ENCODE measurements around the gene TMEM14A.
"Not testable (repeated sequence)": the region's sequence is repeated elsewhere in the genome, so short reads cannot be mapped to it uniquely, and the experiment has no call there.

The TMEM14A gene, protein sequence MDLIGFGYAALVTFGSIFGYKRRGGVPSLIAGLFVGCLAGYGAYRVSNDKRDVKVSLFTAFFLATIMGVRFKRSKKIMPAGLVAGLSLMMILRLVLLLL

DNA sequence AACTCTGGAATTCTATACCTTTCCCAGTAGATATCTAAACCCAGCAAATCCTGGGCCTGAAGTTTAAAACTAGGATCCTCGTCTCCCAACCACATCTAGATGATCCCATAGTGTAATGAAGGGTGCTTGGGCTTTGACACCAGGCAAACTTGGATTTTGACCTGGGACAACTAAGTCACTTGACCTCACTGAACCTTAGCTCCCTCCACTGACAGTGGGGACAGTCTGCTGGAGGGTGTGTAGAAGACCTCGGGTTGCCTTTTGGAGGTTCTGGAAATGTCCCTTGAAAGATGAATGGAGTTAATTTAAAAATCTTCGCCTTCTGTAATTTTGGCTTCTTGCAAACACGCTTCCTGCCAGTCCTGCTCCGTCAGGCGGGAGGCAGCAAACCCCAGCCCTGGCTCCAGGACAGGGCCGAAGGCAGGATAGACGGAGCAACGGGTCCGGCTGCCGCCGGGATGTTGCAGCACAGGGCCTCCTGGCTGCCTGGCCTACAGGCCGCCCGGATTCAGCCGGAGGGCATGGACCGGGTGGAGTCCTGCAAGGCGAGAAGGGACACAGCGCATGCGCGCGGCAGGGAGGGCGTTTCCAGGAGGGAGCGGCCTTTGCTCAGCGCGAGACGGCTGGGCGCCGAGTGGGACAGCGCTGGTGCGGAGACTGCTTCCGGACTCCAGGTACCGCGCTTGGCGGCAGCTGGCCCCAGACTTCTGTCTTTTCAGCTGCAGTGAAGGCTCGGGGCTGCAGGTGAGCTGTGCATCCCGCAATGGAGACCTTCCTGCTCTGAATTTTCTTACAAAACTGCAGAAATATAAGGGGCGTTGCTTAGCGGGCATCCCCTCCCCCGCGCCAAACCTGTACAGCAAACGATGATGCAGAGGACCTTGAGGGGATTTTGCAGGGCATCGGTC lies at the start of gene TMEM14A:
Gene TMEM14A (plus strand): TSS at position 612 of the 908 bp plus-strand sequence. CDS start 5,990 bp downstream, outside the sequence.
- DNase-seq (ENCODE audit: low spot score) = peak; percentile 97

DNA sequence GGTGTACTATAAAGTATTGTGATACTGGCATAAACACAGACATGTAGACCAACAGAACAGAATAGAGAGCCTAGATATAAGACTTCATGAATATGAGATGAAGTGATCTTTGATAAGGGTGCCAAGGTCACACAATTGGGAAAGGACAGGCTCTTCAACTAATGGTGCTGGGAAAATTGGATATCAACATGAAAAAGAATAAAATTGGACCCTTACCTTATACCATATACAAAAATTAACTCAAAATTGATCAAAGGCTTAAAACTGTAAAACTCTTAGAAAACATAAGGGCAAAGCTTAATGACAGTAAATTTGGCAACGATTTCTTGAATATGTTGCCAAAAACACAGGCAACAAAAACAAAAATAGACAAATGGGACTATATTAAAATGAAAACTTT lies 49.3 kb upstream of the TMEM14A start:
- no peak for DNase-seq (ENCODE audit: low spot score)

DNA sequence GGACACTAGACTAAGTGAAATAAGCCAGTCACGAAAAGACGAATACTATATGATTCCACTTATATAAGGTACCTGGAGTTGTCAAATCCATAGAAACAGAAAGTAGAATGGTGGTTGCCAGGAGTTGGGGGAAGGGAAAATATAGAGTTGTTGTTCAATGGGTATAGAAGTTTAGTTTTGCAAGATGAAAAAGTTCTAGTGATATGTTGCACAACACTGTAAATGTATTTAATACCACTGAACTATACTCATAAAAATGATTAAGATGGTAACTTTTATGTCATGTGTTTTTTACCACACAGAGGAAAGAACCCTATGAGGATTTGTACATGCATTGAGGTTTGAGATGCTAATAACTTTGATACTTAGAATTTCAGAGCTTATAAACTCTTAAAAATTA lies 48.1 kb upstream of the TMEM14A start:
- no peak for DNase-seq (ENCODE audit: low spot score)

DNA sequence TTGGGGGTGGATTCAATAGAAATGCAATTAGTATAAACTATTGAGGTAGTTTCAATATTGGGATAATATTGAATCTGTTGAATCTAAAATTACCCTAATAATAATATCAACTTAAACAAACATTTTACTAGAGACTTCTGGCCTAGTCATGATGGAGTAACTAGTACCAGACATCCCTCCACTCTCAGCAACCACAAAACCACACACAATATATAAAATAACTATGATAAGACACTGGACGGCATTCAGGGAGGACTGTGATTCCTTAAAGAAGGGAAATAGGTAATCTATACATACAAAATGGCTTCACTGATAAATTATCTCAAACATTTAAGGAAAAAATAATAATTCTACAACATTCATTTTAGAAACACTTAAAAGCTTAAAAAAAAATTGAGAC lies 38.9 kb upstream of the TMEM14A start:
- no peak for DNase-seq (ENCODE audit: low spot score)

DNA sequence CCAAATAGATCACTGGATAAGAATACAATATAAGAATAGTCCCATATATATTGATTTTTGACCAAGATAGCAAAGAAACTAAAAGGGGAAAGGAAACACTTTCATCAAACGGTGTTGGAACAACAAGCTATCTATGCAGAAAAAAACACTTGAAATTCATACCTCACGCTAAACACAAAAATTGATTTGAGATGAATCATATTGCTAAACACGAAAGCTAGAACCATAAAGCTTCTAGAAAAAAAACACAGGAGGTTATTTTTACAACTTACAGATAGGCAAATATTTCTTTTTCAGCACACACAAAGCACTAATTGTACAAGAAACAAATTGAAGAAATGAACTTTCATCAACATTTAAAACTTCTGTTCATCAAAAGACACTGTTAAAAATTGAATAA lies 36.7 kb upstream of the TMEM14A start:
- no peak for DNase-seq (ENCODE audit: low spot score)

DNA sequence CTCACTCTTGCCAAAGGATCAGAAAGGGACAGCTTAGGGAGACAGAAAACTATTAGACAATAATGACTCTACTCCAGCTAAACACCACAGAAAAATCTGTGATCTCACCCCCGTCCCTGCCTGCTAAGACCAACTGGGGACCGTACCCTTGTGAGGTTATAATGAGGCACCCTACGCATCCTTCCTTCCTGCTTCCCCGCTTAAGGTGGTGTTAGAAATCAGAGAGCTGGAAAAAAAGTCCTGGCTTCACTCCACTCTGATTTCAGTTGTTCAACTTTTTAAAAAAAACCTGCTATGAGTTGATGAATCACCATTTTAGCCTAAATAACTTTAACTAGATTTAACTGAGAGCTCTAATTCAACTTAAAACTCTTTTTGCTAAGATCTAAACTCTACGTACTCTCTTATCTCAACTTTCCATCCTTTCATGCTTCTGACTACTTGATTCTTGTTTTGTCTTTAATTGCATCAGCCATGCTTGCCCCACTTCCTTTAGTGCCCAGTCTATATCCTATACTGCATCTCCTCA lies 35.8 kb upstream of the TMEM14A start:
- DNase-seq (ENCODE audit: low spot score) = peak; percentile 20

DNA sequence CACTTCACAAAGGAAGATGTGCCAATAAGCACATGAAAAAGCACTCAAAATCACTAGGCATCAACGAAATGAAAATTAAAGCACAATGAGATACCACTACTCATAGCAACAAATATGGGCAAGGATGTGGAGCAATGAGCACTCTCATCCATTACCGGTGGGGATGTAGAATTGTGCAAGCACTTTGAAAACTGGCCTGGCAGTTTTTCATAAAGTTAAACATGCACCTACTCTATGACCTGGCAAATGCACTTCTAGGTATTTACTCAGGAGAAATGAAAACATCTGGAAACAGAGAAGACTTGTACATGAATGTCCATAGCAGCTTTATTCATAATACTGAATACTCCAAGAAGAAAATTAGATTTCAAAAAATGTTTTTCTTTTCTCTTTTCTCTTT lies 34.1 kb upstream of the TMEM14A start:
- DNase-seq (ENCODE audit: low spot score) = no peak

DNA sequence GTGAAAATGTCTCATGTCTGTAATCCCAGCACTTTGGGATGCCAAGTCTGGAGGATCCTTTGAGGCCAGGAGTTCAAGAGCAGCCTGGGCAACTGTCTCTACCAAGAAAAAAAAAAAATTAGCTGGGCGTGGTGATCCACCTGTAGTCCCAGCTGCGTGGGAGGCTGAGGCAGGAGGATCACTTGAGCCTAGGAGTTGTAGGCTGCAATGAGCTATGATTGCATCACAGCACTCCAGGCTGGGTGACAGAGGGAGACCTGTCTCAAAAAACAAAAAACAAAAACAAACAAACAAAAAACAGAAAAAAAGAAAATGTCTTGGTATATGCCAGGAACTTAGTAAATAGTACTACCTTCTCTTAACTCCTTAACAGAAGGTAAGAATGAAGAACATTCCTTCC lies 31.4 kb upstream of the TMEM14A start:
- no peak for DNase-seq (ENCODE audit: low spot score)

DNA sequence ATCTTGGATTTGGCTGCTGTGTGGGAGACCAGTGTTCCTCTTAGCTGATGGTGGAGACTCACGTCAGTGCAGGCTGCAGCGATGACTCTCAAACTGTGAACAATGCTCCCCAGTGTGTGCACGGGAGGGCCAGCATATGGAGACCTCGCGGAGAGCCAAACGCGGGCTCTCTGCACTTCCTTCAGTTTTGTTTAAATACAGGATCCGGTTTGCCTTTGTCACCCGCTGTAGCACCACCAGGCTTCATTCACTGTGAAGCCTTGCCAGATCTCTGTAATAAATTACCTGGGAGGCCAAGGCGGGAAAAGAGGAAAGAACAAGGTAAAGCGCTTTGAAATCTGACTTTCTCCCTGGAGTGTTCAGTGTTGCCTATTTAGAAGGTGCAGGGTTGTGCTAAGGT lies 30.7 kb upstream of the TMEM14A start:
- DNase-seq (ENCODE audit: low spot score) = no peak

DNA sequence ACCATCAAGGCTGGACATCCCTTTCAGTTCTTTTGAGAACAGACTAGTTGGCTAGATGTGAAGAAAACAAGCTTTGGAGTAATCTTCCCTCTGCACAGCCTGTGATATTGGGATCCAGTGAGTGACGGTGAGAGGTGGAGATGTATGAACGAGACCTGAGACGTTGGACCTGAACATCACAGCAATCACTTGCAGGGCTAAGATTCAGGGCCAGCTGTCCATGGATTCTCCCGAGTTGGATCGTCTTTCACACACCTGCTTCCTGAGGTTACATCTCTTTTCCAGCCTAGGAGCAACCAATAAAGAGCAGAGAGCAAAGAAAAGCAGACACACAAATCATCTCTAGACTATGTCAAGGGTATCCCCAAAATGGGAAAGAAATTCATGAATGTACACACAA lies 30.0 kb upstream of the TMEM14A start:
- no peak for DNase-seq (ENCODE audit: low spot score)

DNA sequence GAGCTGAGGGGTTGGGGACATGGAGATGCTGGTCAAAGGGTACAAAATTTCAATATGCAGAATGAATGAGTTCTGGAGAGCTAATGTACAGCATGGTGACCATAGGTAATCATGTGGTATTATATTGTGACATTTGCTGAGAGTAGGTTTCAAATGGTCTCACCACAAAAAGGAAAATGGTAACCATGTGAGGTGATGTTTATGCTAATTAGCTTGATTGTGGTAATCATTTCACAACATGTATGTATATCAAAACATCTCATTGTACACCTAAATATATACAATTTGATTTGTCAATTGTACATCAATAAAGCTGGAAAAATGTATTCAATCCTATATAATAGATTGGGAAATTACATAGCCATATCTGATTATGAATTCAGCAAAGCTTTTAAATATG lies 29.5 kb upstream of the TMEM14A start:
- no peak for DNase-seq (ENCODE audit: low spot score)

DNA sequence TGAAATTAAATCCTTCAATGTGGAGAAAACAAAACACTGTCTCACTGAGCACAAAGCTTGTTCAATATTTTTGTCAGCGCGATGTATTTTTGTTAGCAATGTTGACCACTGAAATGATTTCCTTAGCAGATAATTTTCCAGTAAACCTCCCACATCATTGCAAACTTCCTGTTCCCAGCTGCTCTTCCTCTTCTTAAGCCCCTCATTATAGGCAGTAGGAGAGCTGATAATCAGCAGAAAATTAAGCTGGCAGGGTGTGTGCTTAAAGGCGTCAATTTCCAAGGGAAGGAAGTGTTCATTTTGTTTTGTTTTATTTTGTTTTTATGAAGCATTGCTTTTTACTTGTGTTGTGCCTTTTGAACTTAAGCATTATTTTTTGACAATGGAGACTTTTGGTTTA lies 29.1 kb upstream of the TMEM14A start:
- DNase-seq (ENCODE audit: low spot score) = no peak

DNA sequence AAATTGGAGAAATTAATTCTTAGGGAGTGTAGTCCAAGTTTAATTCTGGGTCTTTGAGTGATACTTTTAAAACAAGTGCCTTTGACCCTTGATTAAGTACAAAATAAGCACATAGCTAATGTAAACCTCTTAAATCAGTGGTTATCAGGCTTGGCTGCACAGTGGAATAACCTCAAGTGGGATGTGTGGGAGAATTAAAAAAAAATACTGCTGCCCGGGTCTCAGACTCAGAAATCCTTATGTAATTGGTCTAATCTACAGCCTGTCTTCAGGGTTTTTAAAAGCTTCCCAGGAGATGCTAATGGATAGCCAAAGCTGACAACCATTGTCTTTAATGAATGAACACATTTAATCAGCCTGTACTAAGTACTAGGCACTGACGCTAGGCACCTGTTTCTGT lies 28.5 kb upstream of the TMEM14A start:
- DNase-seq (ENCODE audit: low spot score) = no peak

DNA sequence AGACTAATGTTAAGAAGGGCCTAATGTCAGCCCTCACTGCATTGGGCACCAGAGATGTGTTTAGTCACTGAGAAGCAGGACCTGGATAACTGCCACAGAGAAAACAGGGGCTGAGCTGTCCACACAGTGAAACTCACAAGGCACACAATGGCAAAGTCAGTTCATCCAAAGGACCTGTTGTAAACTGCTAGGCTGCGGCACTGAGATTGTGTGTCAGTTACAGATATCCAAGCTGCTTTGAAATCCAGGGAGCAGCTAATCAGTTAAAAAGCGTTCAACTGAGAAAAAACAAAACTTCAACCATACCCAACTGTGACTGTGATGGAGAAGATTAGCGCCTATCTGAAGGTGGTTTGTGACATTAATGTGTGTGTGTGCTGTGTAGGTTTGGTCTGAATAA lies 27.8 kb upstream of the TMEM14A start:
- no peak for DNase-seq (ENCODE audit: low spot score)

DNA sequence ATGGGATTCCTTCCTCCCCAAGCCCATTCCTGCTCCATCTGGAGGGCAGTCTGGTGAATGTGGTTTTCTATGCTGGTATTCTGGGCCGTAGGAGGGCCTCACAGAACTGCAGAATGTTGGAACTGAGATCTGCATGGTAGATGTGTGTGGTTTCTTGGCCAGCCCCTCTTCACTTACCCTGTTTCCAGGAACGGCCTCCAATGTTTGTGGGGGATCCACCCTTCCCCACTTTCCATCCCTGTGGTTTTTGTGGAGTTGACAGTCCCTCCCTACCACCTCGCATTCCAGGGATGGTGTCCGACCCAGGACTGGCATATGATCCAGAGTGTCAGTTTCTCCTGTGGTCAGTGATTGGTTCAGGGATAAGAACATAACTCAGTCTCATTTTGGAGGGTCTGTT lies 26.7 kb upstream of the TMEM14A start:
- no peak for DNase-seq (ENCODE audit: low spot score)

DNA sequence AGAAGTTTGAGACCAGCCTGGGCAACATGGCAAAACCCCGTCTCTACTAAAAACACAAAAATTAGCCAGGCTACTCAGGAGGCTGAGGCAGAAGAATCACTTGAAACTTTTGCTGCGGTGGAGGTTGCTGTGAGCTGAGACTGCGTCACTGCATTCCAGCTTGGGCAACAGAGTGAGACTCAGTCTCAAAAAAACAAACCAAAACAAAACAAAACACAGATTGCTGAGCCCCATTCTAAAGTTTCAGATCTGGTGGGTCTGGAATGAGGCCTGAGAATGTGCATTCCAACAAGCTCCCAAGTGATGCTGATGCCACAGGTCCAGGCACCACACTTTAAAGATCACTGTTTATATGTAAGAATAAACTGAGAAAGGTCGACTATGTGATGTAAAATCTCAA lies 24.9 kb upstream of the TMEM14A start:
- no peak for DNase-seq (ENCODE audit: low spot score)

DNA sequence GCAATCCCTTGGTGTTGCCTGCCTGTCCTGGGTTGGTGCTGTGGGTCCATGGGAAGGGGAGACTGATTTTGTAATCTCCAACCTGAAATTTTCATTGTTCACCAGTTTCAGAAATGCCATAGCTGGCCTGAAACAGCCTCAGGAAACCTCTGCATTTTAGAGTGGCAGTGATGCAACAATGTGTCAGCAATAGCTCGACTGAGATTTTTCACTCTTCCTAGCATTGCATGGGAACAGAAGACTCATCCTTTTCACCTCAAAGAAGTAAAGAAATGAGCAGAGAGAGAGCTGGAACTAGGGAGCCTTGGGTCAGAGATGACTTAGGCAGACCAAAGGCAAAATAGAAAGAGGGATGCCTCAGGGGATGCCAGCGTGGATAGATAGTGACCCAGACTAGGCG lies 23.7 kb upstream of the TMEM14A start:
- DNase-seq (ENCODE audit: low spot score) = no peak

DNA sequence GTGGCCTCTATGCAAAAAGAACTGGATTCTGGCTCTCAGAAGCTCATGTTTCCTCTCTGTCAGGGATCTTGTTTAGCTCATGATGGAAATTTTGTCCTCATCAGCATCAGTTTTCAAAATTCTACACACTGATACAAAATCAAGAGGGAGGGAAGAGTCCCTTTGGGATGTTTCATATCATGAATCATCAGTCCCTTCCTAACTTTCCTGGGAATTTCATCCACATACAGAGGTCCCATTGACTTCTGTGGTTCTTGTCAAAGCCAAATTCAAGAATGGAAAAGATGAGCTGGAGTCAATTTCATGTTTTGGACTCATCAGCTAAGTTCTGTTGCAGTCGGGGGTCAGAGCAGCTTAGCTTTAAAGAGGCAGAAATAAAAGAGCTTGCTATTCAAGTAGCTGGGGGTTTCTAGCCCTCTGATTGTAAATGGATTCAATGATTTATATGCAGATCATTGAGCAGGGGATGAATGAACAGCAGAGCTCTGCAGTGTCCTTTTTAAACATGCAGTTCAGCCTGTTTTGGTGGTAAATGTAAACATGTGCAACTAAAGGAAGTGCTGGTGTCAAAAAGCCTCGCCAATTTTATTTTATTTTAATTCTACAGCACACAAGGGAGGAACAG lies 21.3 kb upstream of the TMEM14A start:
- DNase-seq (ENCODE audit: low spot score) = no peak

DNA sequence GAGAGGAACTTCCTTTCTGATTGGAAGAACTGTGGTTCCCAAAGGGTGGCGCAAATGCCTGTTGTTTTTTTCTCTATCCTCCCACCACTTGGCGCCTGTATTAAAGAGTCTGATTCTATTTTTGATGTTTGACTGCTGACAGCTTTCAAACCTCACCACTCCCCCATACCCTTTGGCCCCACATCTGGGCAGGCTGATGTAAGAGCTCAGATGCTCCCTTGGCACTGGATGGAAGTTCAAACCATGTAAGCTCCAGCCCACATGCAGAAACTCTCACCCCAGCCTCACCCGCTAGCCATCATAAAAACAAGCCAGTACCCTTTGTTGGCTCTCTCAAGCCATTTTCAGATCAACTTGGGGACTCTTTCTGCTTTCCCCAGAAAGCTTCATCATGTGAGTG lies 20.0 kb upstream of the TMEM14A start:
- DNase-seq (ENCODE audit: low spot score) = no peak

DNA sequence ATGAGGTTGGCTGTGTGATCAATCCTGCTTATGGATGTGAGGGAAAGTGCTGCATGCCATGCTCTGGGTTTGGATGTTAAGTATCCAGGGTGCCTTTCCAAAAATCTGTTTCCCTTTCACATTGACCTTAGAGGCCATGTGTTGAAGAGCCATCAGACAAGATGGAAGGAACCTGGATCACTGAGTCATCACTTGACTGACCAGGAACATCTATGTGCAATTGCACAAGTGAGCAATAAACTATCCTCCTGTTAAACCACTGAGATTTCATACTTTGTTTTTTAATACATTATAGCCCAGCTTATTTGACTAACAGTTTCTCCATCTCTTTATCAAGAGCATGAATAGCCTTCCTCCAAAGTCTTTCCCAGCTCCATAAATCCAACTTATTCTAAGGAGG lies 17.8 kb upstream of the TMEM14A start:
- no peak for DNase-seq (ENCODE audit: low spot score)

DNA sequence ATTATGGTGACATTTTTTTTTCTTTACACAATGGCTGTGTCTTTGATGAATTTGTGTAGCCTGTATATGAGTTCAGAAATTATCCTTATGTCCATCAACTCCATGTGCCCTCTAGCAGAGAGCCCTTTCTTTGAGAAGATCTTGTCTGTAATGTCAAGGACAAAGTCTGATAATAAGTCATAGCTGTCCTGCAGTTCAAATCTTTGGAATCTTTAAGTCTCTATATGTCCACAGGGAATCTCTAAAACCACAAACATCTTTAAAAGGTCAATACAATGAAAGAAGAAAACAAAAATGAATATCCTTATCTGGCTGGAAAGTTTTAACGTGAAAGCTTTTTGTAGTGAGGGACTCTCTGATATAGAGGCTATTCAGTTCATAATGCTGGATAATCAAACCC lies 16.9 kb upstream of the TMEM14A start:
- DNase-seq (ENCODE audit: low spot score) = no peak

DNA sequence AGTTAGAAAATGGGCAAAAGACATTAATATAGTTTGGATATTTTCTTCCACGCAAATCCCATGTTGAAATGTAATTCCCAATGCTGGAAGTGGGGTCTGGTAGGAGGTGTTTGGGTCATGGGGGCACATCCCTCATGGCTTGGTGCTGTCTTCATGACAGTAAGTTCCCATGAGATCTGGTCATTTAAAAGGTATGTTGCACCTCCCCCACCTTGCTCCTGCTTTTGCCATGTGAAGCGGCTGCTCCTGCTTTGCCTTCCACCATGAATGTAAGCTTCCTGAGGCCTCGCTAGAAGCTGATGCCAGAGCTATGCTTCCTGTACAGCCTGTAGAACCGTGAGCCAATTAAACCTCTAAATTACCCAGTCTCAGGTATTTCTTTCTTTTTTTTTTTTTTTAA lies 16.3 kb upstream of the TMEM14A start:
- DNase-seq (ENCODE audit: low spot score) = no peak

DNA sequence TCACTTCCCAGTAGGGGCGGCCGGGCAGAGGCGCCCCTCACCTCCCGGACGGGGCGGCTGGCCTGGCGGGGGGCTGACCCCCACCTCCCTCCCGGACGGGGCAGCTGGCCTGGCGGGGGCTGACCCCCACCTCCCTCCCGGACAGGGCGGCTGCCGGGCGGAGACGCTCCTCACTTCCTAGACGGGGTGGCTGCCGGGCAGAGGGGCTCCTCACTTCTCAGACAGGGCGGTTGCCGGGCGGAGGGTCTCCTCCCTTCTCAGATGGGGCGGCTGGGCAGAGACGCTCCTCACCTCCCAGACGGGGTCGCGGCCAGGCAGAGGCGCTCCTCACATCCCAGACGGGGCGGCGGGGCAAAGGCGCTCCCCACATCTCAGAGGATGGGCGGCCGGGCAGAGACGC lies 15.0 kb upstream of the TMEM14A start:
- not testable (repeated sequence) for DNase-seq (ENCODE audit: low spot score)

Measured in iPS-NIHi11 (cell line).